Measurements from ENCODE around the gene EYA2.
A peak's percentile ranks its signal among the peaks of the same experiment; 100 is the strongest.

DNA sequence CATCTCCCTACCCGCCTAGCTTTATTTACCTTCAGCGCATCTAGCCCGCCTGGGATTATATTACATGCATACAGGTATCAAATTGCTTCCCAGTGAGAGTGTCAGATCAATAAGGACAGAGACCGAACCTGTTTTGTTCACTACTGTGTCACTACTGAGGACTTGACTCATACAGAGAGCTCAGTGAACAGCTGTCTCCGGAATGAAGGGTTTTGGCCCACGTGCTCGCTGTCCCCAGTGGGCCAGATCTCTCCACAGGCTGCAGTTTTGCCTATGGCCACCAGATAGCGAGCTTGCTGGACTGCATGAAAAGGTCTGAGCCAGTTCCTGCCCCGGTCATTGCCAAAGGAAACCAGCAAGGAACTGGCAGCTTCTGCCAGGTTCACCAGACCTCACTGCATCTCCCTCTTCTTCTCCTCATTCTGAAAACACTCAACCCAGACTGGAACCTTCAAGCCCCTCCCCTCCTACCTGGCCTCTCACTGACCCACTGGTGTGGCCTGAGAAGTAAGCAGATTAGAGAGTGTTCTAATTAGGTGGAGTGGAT is 311.0 kb downstream of the EYA2 start:
- TF ChIP-seq, protein P1, sequence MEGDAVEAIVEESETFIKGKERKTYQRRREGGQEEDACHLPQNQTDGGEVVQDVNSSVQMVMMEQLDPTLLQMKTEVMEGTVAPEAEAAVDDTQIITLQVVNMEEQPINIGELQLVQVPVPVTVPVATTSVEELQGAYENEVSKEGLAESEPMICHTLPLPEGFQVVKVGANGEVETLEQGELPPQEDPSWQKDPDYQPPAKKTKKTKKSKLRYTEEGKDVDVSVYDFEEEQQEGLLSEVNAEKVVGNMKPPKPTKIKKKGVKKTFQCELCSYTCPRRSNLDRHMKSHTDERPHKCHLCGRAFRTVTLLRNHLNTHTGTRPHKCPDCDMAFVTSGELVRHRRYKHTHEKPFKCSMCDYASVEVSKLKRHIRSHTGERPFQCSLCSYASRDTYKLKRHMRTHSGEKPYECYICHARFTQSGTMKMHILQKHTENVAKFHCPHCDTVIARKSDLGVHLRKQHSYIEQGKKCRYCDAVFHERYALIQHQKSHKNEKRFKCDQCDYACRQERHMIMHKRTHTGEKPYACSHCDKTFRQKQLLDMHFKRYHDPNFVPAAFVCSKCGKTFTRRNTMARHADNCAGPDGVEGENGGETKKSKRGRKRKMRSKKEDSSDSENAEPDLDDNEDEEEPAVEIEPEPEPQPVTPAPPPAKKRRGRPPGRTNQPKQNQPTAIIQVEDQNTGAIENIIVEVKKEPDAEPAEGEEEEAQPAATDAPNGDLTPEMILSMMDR (IDR thresholded peaks at IDR 0.05), result peak in 4 of 6 experiments; percentile 34 to 57 (median 48)
- no peak for TF ChIP-seq POLR2A (IDR thresholded peaks at IDR 0.05)
